Transverse colon (tissue), 4 donors: ENCODE measurements around the gene FAM83F. TPM values are rescaled to one million over a fixed set of nuclear protein-coding genes. Genes with fewer than 3 reads are reported as not detected.

ENCODE experiments used
- DNase-seq: peaks from one replicate; pipeline ENCODE4 v3.0.0-alpha.2; 2019
- H3K27ac ChIP-seq, 4 donors: fragments of 200-600 bp; sonication (generic); 2 replicates each; pipeline ENCODE4 v1.5.1; 2016 to 2018; ENCODE audit warnings: inconsistent platforms in 4 of 4
- H3K27me3 ChIP-seq: fragments of 200-600 bp; sonication (generic); 2 replicates; pipeline ENCODE4 v1.5.1; 2017; ENCODE audit warnings: inconsistent platforms
- H3K36me3 ChIP-seq, 4 donors: fragments of 200-600 bp; sonication (generic); 2 replicates each; pipeline ENCODE4 v1.5.1; 2017 to 2019; ENCODE audit warnings: inconsistent platforms in 4 of 4
- H3K4me1 ChIP-seq, 4 donors: fragments of 200-600 bp; sonication (generic); 2 replicates each; pipeline ENCODE4 v1.5.1; 2017 to 2020; ENCODE audit warnings: inconsistent platforms in 4 of 4
- H3K4me3 ChIP-seq, 4 donors: fragments of 200-600 bp; sonication (generic); 1 replicate in 1 of 4; 2 replicates in 3 of 4; pipeline versions ENCODE4 v1.5.1 to v1.6.1; 2017 to 2019; ENCODE audit warnings: inconsistent platforms in 4 of 4
- H3K9me3 ChIP-seq, 2 donors: fragments of 200-600 bp; sonication (generic); 2 replicates each; pipeline ENCODE4 v1.5.1; 2017 to 2019; ENCODE audit warnings: inconsistent platforms in 2 of 2
- EP300 ChIP-seq: sonication (generic); formaldehyde crosslinking; IDR thresholded peaks from one replicate; pipeline ENCODE4 v1.6.1; 2017; ENCODE audit warnings: antibody characterized with exemption, low read depth
- POLR2A ChIP-seq: fragments of 450-650 bp; IDR thresholded peaks from one replicate; pipeline ENCODE4 v1.6.1; 2016; ENCODE audit warnings: antibody characterized with exemption, mild to moderate bottlenecking, moderate library complexity
- POLR2AphosphoS5 ChIP-seq, 3 donors: sonication (generic); formaldehyde crosslinking; IDR thresholded peaks; one replicate each; pipeline ENCODE4 v1.6.1; 2016; ENCODE audit warnings: antibody characterized with exemption in 3 of 3
- WGBS, 2 donors: methylation state at CpG; one replicate each; pipeline ENCODE4 v1.1.5; 2018; ENCODE audit warnings: low coverage in 1 of 2; 5-methylcytosine and 5-hydroxymethylcytosine counted together
- in situ Hi-C, 4 donors: fragments of 200-750 bp; cut with MboI; loops; one replicate each; pipeline versions ENCODE4 v1.15.0 to v1.15.1; 2017; ENCODE audit warnings: low sequenced_read_pairs in 3 of 4, low pct_ligation_motif_present in 1 of 4, low pct_unique_long_range_greater_than_20kb in 1 of 4
- intact Hi-C: fragments of 100-400 bp; cut with DNase I; formaldehyde crosslinking; loops from one replicate; pipeline ENCODE4 v1.15.1; 2023; ENCODE audit warnings: low total_unique reads
- total RNA-seq, 4 donors: library from RNA; depleted of rRNA; stranded (reverse); fragments of >200 nt; gene quantifications; one replicate each; pipeline ENCODE4 v1.1.0, GENCODE V29; 2016
- TF ChIP-seq, protein P1 (sequence below), 5 experiments: fragments of 200-600 bp in 3 of 5; fragments of 450-650 bp in 2 of 5; sonication (generic) in 3 of 5; IDR thresholded peaks; 1 replicate in 2 of 5; 2 replicates in 3 of 5; pipeline ENCODE4 v1.5.1; 2016 to 2017; ENCODE audit warnings: antibody characterized with exemption in 5 of 5, inconsistent platforms in 3 of 5, mild to moderate bottlenecking in 2 of 5, moderate library complexity in 1 of 5

Gene FAM83F
- total RNA-seq, 4 donors from 2014 or later = 18.7 to 36.3 (median 25.4) TPM

DNA sequence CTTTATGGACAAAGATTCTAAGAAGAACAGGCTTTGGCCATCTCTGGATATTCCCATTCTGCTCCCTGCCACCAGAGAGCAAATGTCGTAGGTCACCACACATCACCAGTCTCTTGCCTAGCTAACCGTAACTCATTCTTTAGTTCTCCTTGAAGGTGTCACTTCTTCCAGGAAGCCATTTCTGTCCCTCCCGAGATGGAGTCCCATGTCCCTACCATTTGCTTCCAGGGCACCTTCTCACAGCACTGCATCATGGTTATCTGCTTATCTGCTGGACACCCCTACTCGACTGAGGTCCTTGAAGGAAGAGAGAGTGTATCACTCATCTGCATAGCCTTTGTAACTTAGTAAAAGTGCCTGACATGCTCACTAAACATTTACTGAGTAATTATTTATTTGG, 47.6 kb downstream of the FAM83F start:
- intact Hi-C loops = loop anchor here (10.0 kb wide), 1 partner anchor 152 kb away; no protein-coding TSS in a partner anchor
- H3K27ac ChIP-seq = peak overlapping the region in 2 of 4 donors; percentile 93 to 94
- no peaks in the 10 kb centered on the region for H3K9me3 ChIP-seq
- H3K36me3 ChIP-seq = no peaks in the 10 kb centered on the region
- no peak for DNase-seq
- H3K4me3 ChIP-seq = no peak overlapping the region
- peaks cover 3% of the 10 kb centered on the region for H3K27me3 ChIP-seq
- TF ChIP-seq POLR2AphosphoS5 (IDR thresholded peaks at IDR 0.05) (no peak), POLR2A (no peak), EP300 (no peak)
- TF ChIP-seq, protein P1, sequence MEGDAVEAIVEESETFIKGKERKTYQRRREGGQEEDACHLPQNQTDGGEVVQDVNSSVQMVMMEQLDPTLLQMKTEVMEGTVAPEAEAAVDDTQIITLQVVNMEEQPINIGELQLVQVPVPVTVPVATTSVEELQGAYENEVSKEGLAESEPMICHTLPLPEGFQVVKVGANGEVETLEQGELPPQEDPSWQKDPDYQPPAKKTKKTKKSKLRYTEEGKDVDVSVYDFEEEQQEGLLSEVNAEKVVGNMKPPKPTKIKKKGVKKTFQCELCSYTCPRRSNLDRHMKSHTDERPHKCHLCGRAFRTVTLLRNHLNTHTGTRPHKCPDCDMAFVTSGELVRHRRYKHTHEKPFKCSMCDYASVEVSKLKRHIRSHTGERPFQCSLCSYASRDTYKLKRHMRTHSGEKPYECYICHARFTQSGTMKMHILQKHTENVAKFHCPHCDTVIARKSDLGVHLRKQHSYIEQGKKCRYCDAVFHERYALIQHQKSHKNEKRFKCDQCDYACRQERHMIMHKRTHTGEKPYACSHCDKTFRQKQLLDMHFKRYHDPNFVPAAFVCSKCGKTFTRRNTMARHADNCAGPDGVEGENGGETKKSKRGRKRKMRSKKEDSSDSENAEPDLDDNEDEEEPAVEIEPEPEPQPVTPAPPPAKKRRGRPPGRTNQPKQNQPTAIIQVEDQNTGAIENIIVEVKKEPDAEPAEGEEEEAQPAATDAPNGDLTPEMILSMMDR (IDR thresholded peaks at IDR 0.05) = no peak
- WGBS, 2 donors = 80 to 84% methylated on average over 2 to 4 of the region's 4 CpGs
- H3K4me1 ChIP-seq = peaks cover 12 to 30% (median 16%) of the 10 kb centered on the region in 4 donors
- in situ Hi-C loops = loop anchor here in 3 of 4 donors (10.0 kb wide), 2 partner anchors 132 to 302 kb away; partner anchors contain the start of genes ADSL (in 2 of the 3) and TNRC6B (in 1 of the 3)

DNA sequence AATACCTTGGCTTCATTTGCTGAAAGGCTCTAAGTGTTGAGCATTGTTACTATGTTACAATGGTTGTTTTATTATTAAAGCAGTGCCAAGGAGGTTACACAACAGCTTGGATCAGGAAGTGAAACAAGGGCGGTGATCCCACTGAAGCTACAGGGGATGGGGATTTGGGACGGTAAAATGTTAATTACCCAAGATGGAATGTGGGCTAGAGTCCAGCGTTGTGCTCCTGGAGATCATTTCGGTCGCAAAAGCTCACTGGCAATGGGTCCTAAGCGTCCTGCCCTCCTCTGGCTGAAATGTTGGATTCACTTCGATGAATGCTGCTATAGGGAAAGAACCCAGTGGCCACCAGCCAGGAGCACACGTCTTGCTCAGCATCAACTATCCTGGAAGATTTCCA, 48.3 kb downstream of the FAM83F start:
- Histone ChIP-seq H3K27ac (peak overlapping the region; percentile 93 to 96 (median 94)), H3K9me3 (no peaks in the 10 kb centered on the region), H3K4me3 (no peak overlapping the region), H3K4me1 (peaks cover 12 to 30% (median 16%) of the 10 kb centered on the region in 4 donors), H3K36me3 (no peaks in the 10 kb centered on the region), H3K27me3 (peaks cover 3% of the 10 kb centered on the region)
- intact Hi-C loops = loop anchor here (10.0 kb wide), 1 partner anchor 152 kb away; no protein-coding TSS in a partner anchor
- in situ Hi-C loops = loop anchor here in 3 of 4 donors (10.0 kb wide), 2 partner anchors 132 to 302 kb away; partner anchors contain the start of genes ADSL (in 2 of the 3) and TNRC6B (in 1 of the 3)
- TF ChIP-seq POLR2A = no peak
- TF ChIP-seq, protein P1 (IDR thresholded peaks at IDR 0.05) = peak in 1 of 5 experiments; percentile 15
- TF ChIP-seq EP300 = no peak
- peak in 2 of 3 donors; percentile 35 to 47 for TF ChIP-seq POLR2AphosphoS5 (IDR thresholded peaks at IDR 0.05)
- DNase-seq = peak; percentile 52
- 23 to 39% methylated on average over 7 to 8 of the region's 8 CpGs for WGBS, 2 donors

DNA sequence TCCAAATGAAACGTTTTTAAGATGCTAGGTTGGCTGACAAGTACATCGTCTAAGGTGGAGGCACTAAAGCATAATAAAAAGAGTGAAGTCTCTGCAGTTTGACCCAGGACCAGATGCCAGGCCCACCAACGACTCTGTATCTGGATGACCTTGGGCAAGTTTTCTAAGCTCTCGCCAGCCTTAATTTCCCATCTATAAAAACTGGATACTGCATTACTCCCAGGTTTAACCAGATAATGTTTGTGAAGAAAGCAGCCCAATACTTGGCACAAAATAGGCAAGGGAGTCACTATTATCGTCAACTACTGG, 49.0 kb downstream of the FAM83F start:
- peaks cover 3% of the 10 kb centered on the region for H3K27me3 ChIP-seq
- H3K4me1 ChIP-seq = peaks cover 12 to 30% (median 16%) of the 10 kb centered on the region in 4 donors
- peak overlapping the region in 3 of 4 donors; percentile 73 to 85 (median 74) for H3K4me3 ChIP-seq
- intact Hi-C loops (loop anchor here (10.0 kb wide), 1 partner anchor 151 kb away; no protein-coding TSS in a partner anchor), in situ Hi-C loops (loop anchor here in 3 of 4 donors (10.0 kb wide), 2 partner anchors 131 to 301 kb away; partner anchors contain the start of genes ADSL (in 2 of the 3) and TNRC6B (in 1 of the 3))
- no peak for DNase-seq
- H3K36me3 ChIP-seq = no peaks in the 10 kb centered on the region
- WGBS, 2 donors = 20 to 30% methylated on average over 2 to 5 of the region's 5 CpGs
- TF ChIP-seq, protein P1 (IDR thresholded peaks at IDR 0.05) = no peak
- TF ChIP-seq EP300 = no peak
- TF ChIP-seq POLR2AphosphoS5 (IDR thresholded peaks at IDR 0.05) = no peak
- no peak for TF ChIP-seq POLR2A
- no peaks in the 10 kb centered on the region for H3K9me3 ChIP-seq
- peak overlapping the region; percentile 93 to 96 (median 94) for H3K27ac ChIP-seq

- Histone ChIP-seq H3K4me3 (peak overlapping the region; percentile 73 to 87 (median 80)), H3K27ac (peak overlapping the region; percentile 93 to 96 (median 94)), H3K9me3 (no peaks in the 10 kb centered on the region), H3K36me3 (no peaks in the 10 kb centered on the region), H3K27me3 (peaks cover 3% of the 10 kb centered on the region), H3K4me1 (peaks cover 12 to 30% (median 16%) of the 10 kb centered on the region in 4 donors)
- peak; percentile 98 for DNase-seq
- TF ChIP-seq POLR2AphosphoS5 (IDR thresholded peaks at IDR 0.05) (peak; percentile 55 to 88 (median 76)), EP300 (no peak), POLR2A (peak; percentile 91)
- TF ChIP-seq, protein P1 (IDR thresholded peaks at IDR 0.05) = no peak
- intact Hi-C loops (loop anchor here (10.0 kb wide), 1 partner anchor 151 kb away; no protein-coding TSS in a partner anchor), in situ Hi-C loops (loop anchor here in 3 of 4 donors (10.0 kb wide), 2 partner anchors 131 to 301 kb away; partner anchors contain the start of genes ADSL (in 2 of the 3) and TNRC6B (in 1 of the 3))
- 0 to 1% methylated on average over 6 to 33 of the region's 34 CpGs for WGBS, 2 donors
These were observed 49.5 kb downstream of the FAM83F start for GRCh38 chr22:40044102-40044869.
